Breast epithelium (tissue), 3 donors: ENCODE measurements around the gene ZNF579.

ENCODE experiments used
- POLR2A ChIP-seq: fragments of 450-650 bp; IDR thresholded peaks from one replicate; pipeline ENCODE4 v1.6.1; 2016; ENCODE audit warnings: antibody characterized with exemption, mild to moderate bottlenecking, moderate library complexity
- POLR2AphosphoS5 ChIP-seq, 3 donors: sonication (generic); formaldehyde crosslinking; IDR thresholded peaks; one replicate each; pipeline ENCODE4 v1.6.1; 2017; ENCODE audit warnings: antibody characterized with exemption in 3 of 3
- TF ChIP-seq, protein P1 (sequence below), 3 donors: fragments of 450-650 bp; IDR thresholded peaks; one replicate each; pipeline ENCODE4 v1.5.1; 2016 to 2017; ENCODE audit warnings: antibody characterized with exemption in 3 of 3, mild to moderate bottlenecking in 3 of 3, moderate library complexity in 3 of 3

DNA sequence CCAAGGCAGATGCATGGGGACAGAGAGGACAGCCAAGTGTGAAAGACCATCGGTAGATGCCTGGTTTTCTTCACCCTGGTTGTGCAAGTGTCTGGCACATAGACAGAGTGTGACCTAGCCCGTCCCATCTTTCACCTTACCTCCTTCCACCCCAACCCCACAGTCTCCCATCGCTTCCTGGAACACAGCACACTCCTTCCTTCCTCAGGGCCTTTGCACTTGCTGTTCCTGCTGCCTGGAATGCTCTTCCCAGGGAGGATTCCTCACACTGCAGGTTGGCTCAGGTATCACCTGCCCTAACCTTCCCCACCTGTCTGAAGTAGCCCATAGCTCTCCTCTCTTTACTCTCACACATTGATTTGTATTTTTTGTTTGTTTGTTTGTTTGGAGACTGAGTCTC is 15.7 kb upstream of the ZNF579 start:
- TF ChIP-seq, protein P1, sequence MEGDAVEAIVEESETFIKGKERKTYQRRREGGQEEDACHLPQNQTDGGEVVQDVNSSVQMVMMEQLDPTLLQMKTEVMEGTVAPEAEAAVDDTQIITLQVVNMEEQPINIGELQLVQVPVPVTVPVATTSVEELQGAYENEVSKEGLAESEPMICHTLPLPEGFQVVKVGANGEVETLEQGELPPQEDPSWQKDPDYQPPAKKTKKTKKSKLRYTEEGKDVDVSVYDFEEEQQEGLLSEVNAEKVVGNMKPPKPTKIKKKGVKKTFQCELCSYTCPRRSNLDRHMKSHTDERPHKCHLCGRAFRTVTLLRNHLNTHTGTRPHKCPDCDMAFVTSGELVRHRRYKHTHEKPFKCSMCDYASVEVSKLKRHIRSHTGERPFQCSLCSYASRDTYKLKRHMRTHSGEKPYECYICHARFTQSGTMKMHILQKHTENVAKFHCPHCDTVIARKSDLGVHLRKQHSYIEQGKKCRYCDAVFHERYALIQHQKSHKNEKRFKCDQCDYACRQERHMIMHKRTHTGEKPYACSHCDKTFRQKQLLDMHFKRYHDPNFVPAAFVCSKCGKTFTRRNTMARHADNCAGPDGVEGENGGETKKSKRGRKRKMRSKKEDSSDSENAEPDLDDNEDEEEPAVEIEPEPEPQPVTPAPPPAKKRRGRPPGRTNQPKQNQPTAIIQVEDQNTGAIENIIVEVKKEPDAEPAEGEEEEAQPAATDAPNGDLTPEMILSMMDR (IDR thresholded peaks at IDR 0.05) = no peak
- TF ChIP-seq POLR2A (no peak), POLR2AphosphoS5 (IDR thresholded peaks at IDR 0.05) (no peak)
